GM12873 (cell line): Measurements from ENCODE around the gene CRY1.

Source experiments
- CTCF ChIP-seq: IDR thresholded peaks from 2 replicates; pipeline ENCODE4 v1.5.1; 2012; ENCODE audit warnings: low read depth, mild to moderate bottlenecking, moderate library complexity, low read length, control low read depth; ENCODE audit not compliant: insufficient read depth; ENCODE audit errors: missing control alignments

CRY1 gene

DNA sequence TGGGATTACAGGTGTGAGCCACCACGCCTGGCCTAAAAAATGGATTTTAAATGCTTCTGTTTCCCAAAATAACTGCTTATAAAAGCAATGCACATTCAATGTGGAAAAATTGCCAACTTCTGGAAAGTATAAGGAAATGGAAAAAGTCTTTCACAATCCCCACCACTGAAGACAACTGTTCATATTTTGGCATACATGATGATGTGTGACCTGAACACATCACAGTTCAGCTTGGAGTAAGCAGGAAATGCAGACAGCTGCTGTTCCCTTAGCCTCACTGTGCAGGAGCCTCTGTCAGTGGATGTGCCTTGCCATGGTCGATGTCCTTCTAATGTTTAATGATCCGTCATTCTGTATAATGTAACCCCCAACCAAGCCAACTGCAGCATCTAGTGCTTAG lies 111.6 kb downstream of the CRY1 start:
- no peak for TF ChIP-seq CTCF

- no peak for TF ChIP-seq CTCF
Measured at GRCh38 chr12:106980944-106981343, 112.4 kb downstream of the CRY1 start.

DNA sequence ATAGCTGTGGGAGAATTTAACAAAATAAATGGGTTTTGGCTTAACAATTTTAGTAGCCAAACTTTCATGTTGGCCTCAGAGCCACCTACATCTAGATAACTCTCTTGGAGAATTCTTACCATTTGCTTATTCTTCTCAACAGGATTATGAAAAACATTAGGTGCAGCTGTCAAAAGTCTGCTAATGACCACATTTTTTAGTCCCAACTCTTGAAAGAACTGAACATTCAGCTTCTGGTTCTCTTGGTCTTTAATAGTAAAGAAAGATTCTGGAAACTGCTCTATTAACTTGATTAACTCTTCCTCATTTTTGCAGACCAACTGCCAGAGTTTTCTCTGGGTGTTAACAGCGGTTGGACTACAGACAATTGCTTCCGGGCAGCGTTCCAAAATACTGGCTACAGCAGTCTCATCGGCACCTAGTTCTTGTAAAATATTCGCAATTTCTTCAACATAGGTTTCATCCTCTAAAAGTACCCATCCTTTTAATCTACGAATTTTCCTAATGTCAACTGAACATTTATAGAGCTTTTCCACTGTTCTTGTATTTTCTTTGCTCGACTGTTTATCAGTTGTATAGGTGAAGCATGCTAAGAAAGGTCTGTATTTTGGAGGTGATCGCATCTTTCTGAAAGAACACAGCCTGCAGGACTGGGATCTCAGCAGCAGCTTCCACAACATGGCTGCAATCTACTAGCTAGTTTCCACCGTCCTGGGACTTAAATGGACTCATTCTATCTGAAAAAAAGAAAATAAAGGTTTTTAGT lies 115.1 kb downstream of the CRY1 start:
- no peak for TF ChIP-seq CTCF

- TF ChIP-seq CTCF = no peak
Measured at GRCh38 chr12:106976668-106977067, 116.7 kb downstream of the CRY1 start.

DNA sequence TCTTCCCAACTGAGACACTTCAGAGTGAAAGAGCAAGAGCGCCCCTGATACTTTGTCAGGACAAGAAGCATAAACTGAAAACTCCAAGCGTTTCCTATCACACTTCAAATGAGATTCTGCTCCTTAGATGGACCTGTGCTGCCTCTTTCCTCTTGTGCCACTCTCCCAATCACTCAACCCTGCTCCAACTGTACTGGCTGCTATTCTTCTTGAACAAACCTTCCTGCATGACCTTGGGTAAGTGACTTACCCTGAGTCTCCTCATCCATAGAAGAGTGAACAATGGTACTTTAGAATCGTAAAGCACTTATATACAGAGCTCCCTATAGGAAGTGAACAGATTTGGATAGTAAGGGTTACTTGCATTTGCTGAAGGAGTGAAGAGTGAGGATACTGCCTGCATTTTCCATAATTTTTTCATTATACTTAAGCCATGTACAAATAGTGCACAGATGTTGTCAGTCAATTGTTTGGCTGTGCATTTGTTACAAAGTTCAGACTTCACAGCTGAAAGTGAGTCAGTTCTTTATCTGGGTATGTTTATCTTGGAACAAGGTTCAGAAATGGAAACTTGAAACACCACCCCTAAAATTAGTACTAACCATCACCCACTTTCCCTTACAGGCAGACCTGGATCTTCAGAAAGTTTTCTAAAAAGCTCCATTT lies 117.2 kb downstream of the CRY1 start:
- no peak for TF ChIP-seq CTCF

GRCh38 chr12:106975098-106975497 lies 118.3 kb downstream of the CRY1 start:
- TF ChIP-seq CTCF = no peak

GRCh38 chr12:106974511-106974910 lies 118.8 kb downstream of the CRY1 start:
- TF ChIP-seq CTCF = no peak
